Endothelial cell of umbilical vein (primary cell): ENCODE measurements around the gene MZT2A. TPM values are rescaled to one million over a fixed set of nuclear protein-coding genes. Genes with fewer than 3 reads are reported as not detected.
"Not testable (repeated sequence)": the region's sequence is repeated elsewhere in the genome, so short reads cannot be mapped to it uniquely, and the experiment has no call there.

Source experiments
- BruUV-seq: library from RNA; stranded (reverse); fragments of 400-500 nt; replicated peaks from 2 replicates; lab custom pipeline; 2021; lab: Mats Ljungman, UMichigan
- CTCF ChIA-PET: fragments of 300-600, 350-600 bp; sonication (Branson Sonifier 250); formaldehyde crosslinking; loops from one replicate; lab custom pipeline; 2021; ENCODE audit warnings: antibody characterized with exemption, inconsistent platforms; lab: Charles Lee
- POLR2A ChIA-PET: fragments of 300-600, 350-600 bp; sonication (Branson Sonifier 250); formaldehyde crosslinking; loops from one replicate; lab custom pipeline; 2021; ENCODE audit warnings: antibody characterized with exemption, inconsistent platforms; lab: Charles Lee
- DNase-seq: peaks from one replicate; pipeline ENCODE4 v3.0.0-alpha.2; 2011; ENCODE audit warnings: low read depth, low spot score
- FAIRE-seq: peaks from 2 replicates; lab custom pipeline; 2011; peaks lifted over from hg19 to GRCh38; lab: Jason Lieb, UNC
- H2AFZ ChIP-seq: 2 replicates; pipeline ENCODE4 v1.6.0; 2012; ENCODE audit warnings: low read depth, low read length, control low read depth, inconsistent platforms
- H3K27ac ChIP-seq: 2 replicates; pipeline ENCODE4 v1.5.1; 2011; ENCODE audit warnings: low read depth, mild to moderate bottlenecking, control low read depth, low read length, moderate library complexity; ENCODE audit not compliant: insufficient read depth
- H3K27me3 ChIP-seq, 2 experiments: 2 replicates each; pipeline versions ENCODE4 v1.6.0 to v1.6.1; 2011; ENCODE audit warnings: low read length in 2 of 2, mixed read lengths in 1 of 2; ENCODE audit not compliant: control insufficient read depth in 2 of 2, insufficient read depth in 2 of 2
- H3K36me3 ChIP-seq, 2 experiments: 2 replicates in 1 of 2; 3 replicates in 1 of 2; pipeline ENCODE4 v1.5.1; 2011; ENCODE audit warnings: low read length in 2 of 2, mild to moderate bottlenecking in 1 of 2, moderate library complexity in 1 of 2; ENCODE audit not compliant: control insufficient read depth in 2 of 2, insufficient read depth in 2 of 2; ENCODE audit errors: extremely low read depth in 1 of 2
- H3K4me1 ChIP-seq: 3 replicates; pipeline ENCODE4 v1.5.1; 2011; ENCODE audit warnings: mild to moderate bottlenecking, low read length; ENCODE audit not compliant: control insufficient read depth, insufficient read depth; ENCODE audit errors: extremely low read depth
- H3K4me2 ChIP-seq: 2 replicates; pipeline ENCODE4 v1.6.1; 2011; ENCODE audit warnings: low read length, control low read depth, mixed read lengths; ENCODE audit not compliant: insufficient read depth
- H3K4me3 ChIP-seq, 3 experiments: fragments of 200-600 bp in 1 of 3; sonication (generic), shearing (Covaris generic) in 1 of 3; replicated peaks in 1 of 3; 2 replicates each; pipeline ENCODE4 v1.5.1; 2011 to 2016; ENCODE audit warnings: control low read depth in 3 of 3, low read length in 3 of 3, mild to moderate bottlenecking in 2 of 3, inconsistent platforms in 1 of 3, low read depth in 1 of 3, moderate library complexity in 1 of 3; ENCODE audit not compliant: insufficient read depth in 1 of 3
- H3K79me2 ChIP-seq: 2 replicates; pipeline ENCODE4 v1.6.0; 2012; ENCODE audit warnings: low read length, inconsistent platforms; ENCODE audit not compliant: control insufficient read depth, insufficient read depth
- H3K9ac ChIP-seq: replicated peaks from 2 replicates; pipeline ENCODE3; 2011; ENCODE audit warnings: low read length, control low read depth; ENCODE audit not compliant: insufficient read depth; ENCODE audit errors: extremely low read depth
- H3K9me1 ChIP-seq: replicated peaks from 3 replicates; pipeline ENCODE4 v1.6.0; 2011; ENCODE audit warnings: mild to moderate bottlenecking, low read length; ENCODE audit not compliant: control insufficient read depth, insufficient read depth; ENCODE audit errors: extremely low read depth
- H3K9me3 ChIP-seq: replicated peaks from 2 replicates; pipeline ENCODE4 v1.5.1; 2012; ENCODE audit warnings: low read length, inconsistent platforms; ENCODE audit not compliant: control insufficient read depth, insufficient read depth
- H4K20me1 ChIP-seq: replicated peaks from 2 replicates; pipeline ENCODE3; 2011; ENCODE audit warnings: mild to moderate bottlenecking, low read length; ENCODE audit not compliant: control insufficient read depth, insufficient read depth; ENCODE audit errors: extremely low read depth
- EZH2 ChIP-seq: IDR thresholded peaks from 2 replicates; pipeline ENCODE4 v1.6.1; 2012; ENCODE audit warnings: borderline replicate concordance, low read depth, mild to moderate bottlenecking, moderate library complexity, low read length, inconsistent platforms; ENCODE audit not compliant: severe bottlenecking
- FOS ChIP-seq: IDR thresholded peaks from 2 replicates; pipeline ENCODE4 v1.6.1; 2011; ENCODE audit warnings: mild to moderate bottlenecking, low read length, moderate library complexity, borderline replicate concordance; ENCODE audit not compliant: insufficient read depth
- GATA2 ChIP-seq: IDR thresholded peaks from 2 replicates; pipeline ENCODE4 v1.7.0; 2011; ENCODE audit warnings: low read depth, mild to moderate bottlenecking, moderate library complexity, mixed read lengths, low read length; ENCODE audit not compliant: insufficient read length, insufficient read depth
- JUN ChIP-seq: IDR thresholded peaks from 2 replicates; pipeline ENCODE4 v1.6.1; 2011; ENCODE audit warnings: borderline replicate concordance, low read depth; ENCODE audit not compliant: insufficient read length, insufficient read depth
- MYC ChIP-seq: IDR thresholded peaks from one replicate; pipeline ENCODE4 v1.6.1; 2011; ENCODE audit warnings: mild to moderate bottlenecking, low read depth, low read length
- POLR2A ChIP-seq: IDR thresholded peaks from 2 replicates; pipeline ENCODE4 v1.6.1; 2012; ENCODE audit warnings: low read depth, mild to moderate bottlenecking, control low read depth, low read length
- POLR2AphosphoS5 ChIP-seq: IDR thresholded peaks from 2 replicates; pipeline ENCODE4 v1.6.1; 2012; ENCODE audit warnings: low read depth, mild to moderate bottlenecking, control low read depth, low read length, moderate library complexity; ENCODE audit not compliant: insufficient read depth
- dilution Hi-C: fragments of 300-500 bp; cut with MboI; formaldehyde crosslinking; loops from one replicate; pipeline ENCODE4 v1.15.0; 2019; ENCODE audit warnings: low sequenced_read_pairs; ENCODE audit not compliant: extremely low pct_ligation_motif_present
- intact Hi-C: fragments of 100-400 bp; cut with micrococcal nuclease; formaldehyde crosslinking; loops from one replicate; pipeline ENCODE4 v1.10.0; 2022
- polyA plus RNA-seq, 4 experiments: library from polyadenylated mRNA; depleted of rRNA in 3 of 4; stranded (reverse) in 3 of 4; unstranded in 1 of 4; fragments of >200 nt; gene quantifications; 2 replicates each; pipeline versions ENCODE4 v1.2.1 to v1.2.3, GENCODE V29; 2011 to 2012; ENCODE audit warnings: missing spikeins in 1 of 4
- total RNA-seq: library from RNA; stranded (reverse); gene quantifications from 2 replicates; pipeline ENCODE4 v1.2.3, GENCODE V29; 2021
- TF ChIP-seq, protein P1 (sequence below), 2 donors: IDR thresholded peaks; 1 replicate in 1 of 2; 2 replicates in 1 of 2; pipeline ENCODE4 v1.5.1; 2011; ENCODE audit warnings: low read length in 2 of 2, mild to moderate bottlenecking in 2 of 2, moderate library complexity in 2 of 2, control low read depth in 1 of 2, inconsistent platforms in 1 of 2, low read depth in 1 of 2; ENCODE audit not compliant: insufficient read depth in 1 of 2; ENCODE audit errors: extremely low read depth in 1 of 2
- TF ChIP-seq, protein P2 (sequence below): IDR thresholded peaks from 2 replicates; pipeline ENCODE4 v1.6.1; 2011; ENCODE audit not compliant: insufficient read depth, insufficient read length

The MZT2A gene
- total and polyA plus RNA-seq, 2 donors (not counting 3 experiments of a cell fraction or from before 2014, with no cell fraction given): 117 to 170 TPM

GRCh38 chr2:131492418-131493198 is 411 bp upstream of the MZT2A start:
- no TSS peak for BruUV-seq
- FAIRE-seq (peak; percentile 93), DNase-seq (peak; percentile 93)
- H3K4me3 ChIP-seq: peak overlapping the region; percentile 64 to 73 (median 73)
- no peaks in the 10 kb centered on the region for H4K20me1 ChIP-seq
- POLR2A ChIA-PET: no interaction called here
- CTCF ChIA-PET: interaction anchor here (0.7 to 2.6 kb wide), 13 partner anchors 11 to 424 kb away, joined by 3 to 20 read pairs (median 3); partner anchors contain the start of gene CCDC74A
- H3K79me2 ChIP-seq: peaks cover 66% of the 10 kb centered on the region
- peak overlapping the region; percentile 69 for H3K27ac ChIP-seq
- no peaks in the 10 kb centered on the region for H3K9me1 ChIP-seq
- peaks cover 11% of the 10 kb centered on the region for H3K4me1 ChIP-seq
- peak overlapping the region; percentile 44 for H3K4me2 ChIP-seq
- intact Hi-C loops (loop anchor here (1.0 to 5.0 kb wide), 6 partner anchors 35 to 385 kb away; partner anchors contain the start of genes CCDC74A and PLEKHB2), dilution Hi-C loops (no loop called here)
- peaks cover 0 to 2% of the 10 kb centered on the region in 2 experiments for H3K36me3 ChIP-seq
- H3K27me3 ChIP-seq: no peaks in the 10 kb centered on the region
- peak overlapping the region; percentile 73 for H3K9ac ChIP-seq
- no peak for TF ChIP-seq FOS
- no peak for TF ChIP-seq MYC
- TF ChIP-seq, protein P1, sequence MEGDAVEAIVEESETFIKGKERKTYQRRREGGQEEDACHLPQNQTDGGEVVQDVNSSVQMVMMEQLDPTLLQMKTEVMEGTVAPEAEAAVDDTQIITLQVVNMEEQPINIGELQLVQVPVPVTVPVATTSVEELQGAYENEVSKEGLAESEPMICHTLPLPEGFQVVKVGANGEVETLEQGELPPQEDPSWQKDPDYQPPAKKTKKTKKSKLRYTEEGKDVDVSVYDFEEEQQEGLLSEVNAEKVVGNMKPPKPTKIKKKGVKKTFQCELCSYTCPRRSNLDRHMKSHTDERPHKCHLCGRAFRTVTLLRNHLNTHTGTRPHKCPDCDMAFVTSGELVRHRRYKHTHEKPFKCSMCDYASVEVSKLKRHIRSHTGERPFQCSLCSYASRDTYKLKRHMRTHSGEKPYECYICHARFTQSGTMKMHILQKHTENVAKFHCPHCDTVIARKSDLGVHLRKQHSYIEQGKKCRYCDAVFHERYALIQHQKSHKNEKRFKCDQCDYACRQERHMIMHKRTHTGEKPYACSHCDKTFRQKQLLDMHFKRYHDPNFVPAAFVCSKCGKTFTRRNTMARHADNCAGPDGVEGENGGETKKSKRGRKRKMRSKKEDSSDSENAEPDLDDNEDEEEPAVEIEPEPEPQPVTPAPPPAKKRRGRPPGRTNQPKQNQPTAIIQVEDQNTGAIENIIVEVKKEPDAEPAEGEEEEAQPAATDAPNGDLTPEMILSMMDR (IDR thresholded peaks at IDR 0.05; ENCODE audit: extremely low read depth in 1 of 2, insufficient read depth in 1 of 2, low read depth in 1 of 2, low read length in 2 of 2): peak; percentile 58 to 79
- TF ChIP-seq EZH2: no peak
- TF ChIP-seq GATA2: no peak
- TF ChIP-seq POLR2AphosphoS5: peak; percentile 32
- no peak for TF ChIP-seq JUN
- TF ChIP-seq, protein P2, sequence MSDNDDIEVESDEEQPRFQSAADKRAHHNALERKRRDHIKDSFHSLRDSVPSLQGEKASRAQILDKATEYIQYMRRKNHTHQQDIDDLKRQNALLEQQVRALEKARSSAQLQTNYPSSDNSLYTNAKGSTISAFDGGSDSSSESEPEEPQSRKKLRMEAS: no peak
- TF ChIP-seq POLR2A: no peak
- H3K9me3 ChIP-seq: no peaks in the 10 kb centered on the region
- peak overlapping the region; percentile 93 for H2AFZ ChIP-seq

- BruUV-seq, H3K27me3 ChIP-seq, FAIRE-seq, H4K20me1 ChIP-seq, CTCF ChIA-PET, H3K9me3 ChIP-seq, H3K9me1 ChIP-seq, POLR2A ChIA-PET, dilution Hi-C loops, H3K27ac ChIP-seq, H3K36me3 ChIP-seq: not testable (repeated sequence)
- H3K9ac ChIP-seq: peak overlapping the region; percentile 51
- H3K4me1 ChIP-seq: peaks cover 11% of the 10 kb centered on the region
- H3K4me3 ChIP-seq: peak overlapping the region; percentile 31 to 73 (median 38)
- H2AFZ ChIP-seq: peak overlapping the region; percentile 77
- DNase-seq: peak; percentile 10
- peaks cover 56% of the 10 kb centered on the region for H3K79me2 ChIP-seq
- peak overlapping the region; percentile 60 for H3K4me2 ChIP-seq
- intact Hi-C loops: loop anchor here (5.0 kb wide), 2 partner anchors 36 to 384 kb away; partner anchors contain the start of genes CCDC74A and PLEKHB2
Observed at GRCh38 chr2:131491469-131491836, 744 bp downstream of the MZT2A start.
